SU-DHL-6 (cell line): ENCODE data around the gene TREM1.

Source experiments
- H2AFZ ChIP-seq: fragments of 200-600 bp; sonication (generic); 2 replicates; pipeline ENCODE4 v1.6.1; 2014; ENCODE audit warnings: low read depth, mild to moderate bottlenecking, moderate library complexity, mixed read lengths, antibody characterized with exemption, low read length; ENCODE audit not compliant: severe bottlenecking
- H3F3A ChIP-seq: fragments of 200-600 bp; shearing (Covaris generic); 2 replicates; pipeline ENCODE4 v1.6.0; 2016; ENCODE audit warnings: antibody characterized with exemption, mild to moderate bottlenecking; ENCODE audit not compliant: insufficient read depth
- H3K27ac ChIP-seq: fragments of 200-600 bp; sonication (generic); 2 replicates; pipeline ENCODE4 v1.5.1; 2016; ENCODE audit warnings: low read depth, mild to moderate bottlenecking, low read length, moderate library complexity, mixed read lengths
- H3K27me3 ChIP-seq: fragments of 200-600 bp; sonication (generic), shearing (Covaris generic); 2 replicates; pipeline ENCODE4 v1.6.0; 2014; ENCODE audit warnings: mild to moderate bottlenecking, low read length
- H3K36me3 ChIP-seq: fragments of 200-600 bp; sonication (generic); 2 replicates; pipeline ENCODE4 v1.6.1; 2014; ENCODE audit warnings: mild to moderate bottlenecking, low read length, mixed read lengths
- H3K4me2 ChIP-seq: fragments of 300-600, 200-600 bp; shearing (Covaris generic), sonication (generic); 2 replicates; pipeline ENCODE4 v1.6.0; 2014; ENCODE audit warnings: low read length, low read depth, mild to moderate bottlenecking; ENCODE audit not compliant: poor library complexity, severe bottlenecking
- H3K4me3 ChIP-seq: fragments of 200-600 bp; sonication (generic); 2 replicates; pipeline ENCODE4 v1.5.1; 2014; ENCODE audit warnings: antibody characterized with exemption, low read length, mild to moderate bottlenecking, mixed read lengths; ENCODE audit not compliant: insufficient read depth, poor library complexity, severe bottlenecking
- H3K79me2 ChIP-seq: fragments of 200-600 bp; sonication (generic); 2 replicates; pipeline ENCODE4 v1.6.1; 2014; ENCODE audit warnings: mild to moderate bottlenecking, low read length, moderate library complexity; ENCODE audit not compliant: insufficient read depth
- H3K9ac ChIP-seq: fragments of 200-600 bp; sonication (generic); 2 replicates; pipeline ENCODE4 v1.7.0; 2014; ENCODE audit warnings: mild to moderate bottlenecking, low read length
- H3K9me2 ChIP-seq: fragments of 200-600 bp; sonication (generic); replicated peaks from 2 replicates; pipeline ENCODE4 v1.6.1; 2014; ENCODE audit warnings: low read length; ENCODE audit not compliant: insufficient read depth
- H3K9me3 ChIP-seq: fragments of 200-600 bp; sonication (generic); 2 replicates; pipeline ENCODE4 v1.6.1; 2014; ENCODE audit warnings: low read length, mixed read lengths; ENCODE audit not compliant: insufficient read depth
- H4K20me1 ChIP-seq: fragments of 200-600 bp; sonication (generic); 2 replicates; pipeline ENCODE4 v1.6.1; 2014; ENCODE audit warnings: low read depth, mild to moderate bottlenecking, antibody characterized with exemption, low read length, moderate library complexity, mixed read lengths
- CTCF ChIP-seq: fragments of 200-600 bp; sonication (generic); IDR thresholded peaks from one replicate; pipeline ENCODE4 v1.5.1; 2017; ENCODE audit warnings: antibody characterized with exemption, mild to moderate bottlenecking, low read length, moderate library complexity; ENCODE audit not compliant: insufficient read depth, poor library complexity, severe bottlenecking
- EZH2phosphoT487 ChIP-seq: fragments of 200-600 bp; sonication (generic), shearing (Covaris generic); conservative IDR thresholded peaks from 2 replicates; pipeline ENCODE4 v1.6.1; 2018; ENCODE audit warnings: mild to moderate bottlenecking, antibody characterized with exemption, low read length, moderate library complexity, mixed read lengths

The TREM1 gene

GRCh38 chr6:41286544-41287346 is at the start of gene TREM1:
TREM1 (minus strand) TSS chr6:41286682; CDS start chr6:41286655, 27 bp downstream.
- Histone ChIP-seq H3K4me2 (no peak within 1 kb of the TSS), H2AFZ (no peak within 1 kb of the TSS), H3K27ac (no peak within 1 kb of the TSS)

GRCh38 chr6:41335943-41336342 is 49.5 kb upstream of the TREM1 start:
- Histone ChIP-seq H3K9ac (peak overlapping the region; percentile 63), H4K20me1 (no peaks in the 10 kb centered on the region), H3K27me3 (no peaks in the 10 kb centered on the region), H2AFZ (no peak overlapping the region), H3F3A (peaks cover 38% of the 10 kb centered on the region), H3K9me2 (no peaks in the 10 kb centered on the region), H3K36me3 (no peaks in the 10 kb centered on the region), H3K27ac (peak overlapping the region; percentile 96), H3K79me2 (peaks cover 5% of the 10 kb centered on the region; the same call in 1 of the 2 replicates), H3K9me3 (no peaks in the 10 kb centered on the region), H3K4me2 (peak overlapping the region; percentile 80), H3K4me3 (peak overlapping the region; percentile 33)
- TF ChIP-seq CTCF (no peak), EZH2phosphoT487 (no peak)

More at GRCh38 chr6:41286544-41287346, at the start of gene TREM1:
- TF ChIP-seq CTCF (no peak), EZH2phosphoT487 (no peak)
- Histone ChIP-seq H3K36me3 (no peaks in the 10 kb centered on the region), H3K79me2 (no peaks in the 10 kb centered on the region), H3F3A (no peaks in the 10 kb centered on the region), H3K4me3 (no peak within 1 kb of the TSS), H3K9me3 (no peaks in the 10 kb centered on the region), H4K20me1 (no peaks in the 10 kb centered on the region), H3K9ac (no peak within 1 kb of the TSS), H3K27me3 (no peaks in the 10 kb centered on the region), H3K9me2 (no peaks in the 10 kb centered on the region)

- Histone ChIP-seq H3K9me3 (no peaks in the 10 kb centered on the region), H2AFZ (peak within 1 kb of the TSS; percentile 48), H3K36me3 (no peaks in the 10 kb centered on the region), H3K9ac (peak within 1 kb of the TSS; percentile 63), H3F3A (peaks cover 45% of the 10 kb centered on the region), H3K9me2 (no peaks in the 10 kb centered on the region), H3K79me2 (peaks cover 5% of the 10 kb centered on the region; the same call in 1 of the 2 replicates), H3K27me3 (no peaks in the 10 kb centered on the region), H3K4me2 (peak within 1 kb of the TSS; percentile 80), H3K4me3 (peak within 1 kb of the TSS; percentile 33), H4K20me1 (no peaks in the 10 kb centered on the region), H3K27ac (peak within 1 kb of the TSS; percentile 96)
- TF ChIP-seq EZH2phosphoT487 (no peak), CTCF (no peak)
Measured at GRCh38 chr6:41335296-41335695, 48.8 kb upstream of the TREM1 start, which contains the start of gene NCR2. NCR2 (plus strand) TSS chr6:41335608; CDS start chr6:41335877, 269 bp downstream.
